ENCODE results near the gene GALNT5.
"Not testable (repeated sequence)": the region's sequence is repeated elsewhere in the genome, so short reads cannot be mapped to it uniquely, and the experiment has no call there.

Gene GALNT5

DNA sequence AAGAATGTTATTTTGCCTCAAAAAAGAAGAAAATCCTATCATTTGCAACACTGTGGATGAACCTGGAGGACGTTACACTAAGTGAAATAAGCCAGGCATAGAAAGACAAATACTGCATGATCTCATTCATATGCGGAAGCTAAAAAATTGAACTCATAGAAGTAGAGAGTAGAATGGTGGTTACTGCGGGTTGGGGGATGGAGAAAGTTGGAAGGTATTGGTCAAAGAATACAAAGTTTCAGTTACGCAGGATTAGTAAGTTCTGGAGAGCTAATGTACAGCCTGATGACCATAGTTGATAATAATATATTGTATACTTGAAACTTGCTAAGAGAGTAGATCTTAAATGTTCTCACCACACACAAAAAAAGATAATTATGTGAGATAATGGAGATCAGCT is 5.0 kb upstream of the GALNT5 start:
- no peak for DNase-seq

DNA sequence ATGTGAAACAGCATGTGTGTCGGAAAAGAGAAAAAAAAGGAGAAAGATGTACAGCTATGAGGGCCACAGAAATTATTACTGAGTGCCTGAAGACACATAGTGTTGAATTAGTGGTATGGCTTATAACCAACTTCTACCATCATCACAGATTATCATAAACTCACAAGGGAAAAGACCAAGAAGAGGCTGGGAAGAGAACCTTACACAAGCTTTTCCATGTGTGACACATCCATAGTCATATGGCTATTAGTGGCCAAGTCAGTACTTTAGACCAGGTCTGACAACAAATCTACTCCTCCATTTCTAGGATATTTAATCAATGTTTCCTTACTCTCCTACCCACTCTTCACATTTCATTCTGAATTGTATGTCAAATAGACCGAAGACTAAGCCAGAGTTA is 3.5 kb upstream of the GALNT5 start:
- no peak for DNase-seq

DNA sequence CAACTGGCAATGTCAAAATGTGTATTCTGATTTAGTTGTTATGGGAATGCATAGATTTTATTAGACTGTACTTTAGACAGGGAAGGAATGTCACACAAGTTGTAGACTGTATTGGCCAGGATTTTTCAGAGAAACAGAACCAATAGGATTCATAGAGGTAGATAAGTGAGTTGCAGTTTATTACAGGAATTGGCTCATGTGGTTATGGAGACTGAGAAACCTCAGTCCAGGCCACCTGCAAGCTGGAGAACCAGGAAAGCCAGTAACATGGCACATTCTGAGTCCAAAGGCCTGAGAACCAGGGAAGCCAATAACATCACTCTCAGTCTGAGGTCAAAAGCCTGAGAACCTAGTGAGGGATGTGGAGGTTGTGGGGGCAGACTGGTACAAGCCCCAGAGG is 1.8 kb upstream of the GALNT5 start:
- DNase-seq: no peak

DNA sequence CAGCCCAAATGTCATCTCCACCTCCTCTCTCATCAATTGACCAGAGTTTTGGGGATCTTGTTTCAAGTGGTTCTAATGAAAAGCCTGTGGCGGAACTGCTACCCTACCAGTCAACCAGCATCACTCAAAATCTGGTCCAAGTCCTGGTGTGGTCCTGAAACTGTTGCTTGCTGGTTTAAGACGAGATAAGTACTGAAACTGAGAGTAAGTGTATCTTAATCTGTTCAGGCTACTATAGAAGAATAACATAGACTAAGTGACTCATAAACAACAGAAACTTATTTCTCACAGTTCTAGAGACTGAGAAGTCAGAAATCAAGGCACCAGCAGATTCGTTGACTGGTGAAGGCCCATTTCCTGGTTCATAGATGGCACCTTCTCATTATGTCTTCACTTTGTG is 879 bp upstream of the GALNT5 start:
- no peak for DNase-seq

DNA sequence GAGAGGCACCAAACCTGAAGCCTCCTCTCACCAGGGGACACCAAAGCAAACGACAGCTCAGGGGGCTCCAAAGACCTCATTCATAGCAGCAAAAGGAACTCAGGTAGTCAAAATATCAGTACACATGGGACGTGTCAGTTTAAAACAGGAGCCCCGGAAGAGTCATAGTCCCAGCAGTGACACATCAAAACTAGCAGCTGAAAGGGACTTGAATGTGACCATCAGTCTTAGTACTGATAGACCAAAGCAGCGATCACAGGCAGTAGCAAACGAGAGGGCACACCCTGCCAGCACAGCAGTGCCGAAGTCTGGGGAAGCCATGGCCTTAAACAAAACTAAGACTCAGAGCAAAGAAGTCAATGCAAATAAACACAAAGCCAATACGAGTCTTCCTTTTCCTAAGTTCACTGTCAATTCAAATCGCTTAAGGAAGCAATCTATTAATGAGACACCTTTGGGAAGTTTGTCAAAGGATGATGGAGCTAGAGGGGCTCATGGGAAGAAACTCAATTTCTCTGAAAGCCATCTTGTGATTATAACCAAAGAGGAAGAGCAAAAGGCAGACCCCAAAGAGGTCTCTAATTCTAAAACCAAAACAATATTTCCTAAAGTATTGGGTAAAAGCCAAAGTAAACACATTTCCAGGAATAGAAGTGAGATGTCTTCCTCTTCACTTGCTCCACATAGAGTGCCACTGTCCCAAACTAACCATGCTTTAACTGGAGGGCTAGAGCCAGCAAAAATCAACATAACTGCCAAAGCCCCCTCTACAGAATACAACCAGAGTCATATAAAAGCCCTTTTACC is 1.2 kb downstream of the GALNT5 start:
- DNase-seq: no peak

DNA sequence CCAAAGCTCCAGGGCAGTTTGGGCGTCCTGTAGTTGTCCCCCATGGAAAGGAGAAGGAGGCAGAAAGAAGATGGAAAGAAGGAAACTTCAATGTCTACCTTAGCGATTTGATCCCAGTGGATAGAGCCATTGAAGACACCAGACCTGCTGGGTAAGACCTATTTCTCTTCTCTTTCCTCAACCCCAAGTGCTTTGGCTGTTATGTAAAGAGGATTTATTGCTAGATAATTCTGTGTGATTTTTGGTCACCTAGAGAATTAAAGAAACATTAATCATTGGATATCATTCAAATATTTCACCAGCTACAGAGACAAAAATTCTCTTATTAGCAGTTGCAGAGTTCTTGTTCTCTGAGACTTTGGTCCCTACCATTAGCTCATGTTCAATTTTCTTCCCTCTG is 1.9 kb downstream of the GALNT5 start:
- no peak for DNase-seq

DNA sequence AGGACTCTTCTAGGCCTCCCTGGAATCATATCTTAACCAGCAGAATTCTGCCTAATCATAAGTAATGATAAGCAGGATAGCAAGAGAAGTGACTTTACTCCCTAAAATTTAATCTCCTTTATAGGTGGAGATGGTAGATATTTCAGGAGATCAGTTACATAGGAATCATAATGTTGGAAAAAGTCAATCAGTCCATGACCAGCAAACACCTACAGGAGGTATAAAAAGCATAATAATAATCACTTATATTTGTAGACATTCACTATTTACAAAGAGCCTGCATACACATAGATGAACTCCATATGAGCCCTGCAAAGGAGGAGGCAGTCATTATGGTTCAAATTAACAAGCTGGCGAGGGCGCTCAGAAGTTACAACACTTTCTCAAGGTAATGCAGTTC is 2.5 kb downstream of the GALNT5 start:
- DNase-seq: no peak

DNA sequence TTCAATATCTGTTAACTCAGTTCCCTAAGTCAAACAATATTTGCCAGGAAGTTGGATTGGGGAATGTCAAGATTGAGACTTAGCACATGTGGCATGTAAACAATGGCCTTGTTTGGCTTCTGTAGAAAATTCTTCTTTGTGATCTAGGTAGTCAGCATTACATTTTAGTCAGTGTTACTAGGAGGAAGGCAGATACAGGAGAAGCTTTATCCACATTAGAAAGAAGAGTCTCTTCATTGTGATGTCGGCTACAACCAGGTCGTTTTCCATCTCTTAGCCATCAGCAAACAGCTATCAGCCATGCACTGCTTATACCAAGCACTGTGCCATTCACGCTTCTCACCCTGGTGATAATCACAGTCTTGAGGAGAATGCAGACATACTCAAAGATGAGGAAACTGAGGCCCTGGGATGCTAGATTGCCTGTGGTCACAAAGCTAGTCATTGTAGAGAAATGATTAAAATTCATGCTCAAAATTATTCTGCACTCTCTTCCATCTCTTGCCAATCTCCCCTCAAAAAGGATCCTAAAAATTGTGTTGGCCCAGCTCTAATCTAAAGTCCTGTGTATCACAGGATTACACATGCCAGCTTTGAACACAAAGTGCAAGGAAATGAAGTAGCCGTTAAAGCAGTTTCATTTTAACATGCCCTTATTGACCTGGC is 3.2 kb downstream of the GALNT5 start:
- no peak for DNase-seq

DNA sequence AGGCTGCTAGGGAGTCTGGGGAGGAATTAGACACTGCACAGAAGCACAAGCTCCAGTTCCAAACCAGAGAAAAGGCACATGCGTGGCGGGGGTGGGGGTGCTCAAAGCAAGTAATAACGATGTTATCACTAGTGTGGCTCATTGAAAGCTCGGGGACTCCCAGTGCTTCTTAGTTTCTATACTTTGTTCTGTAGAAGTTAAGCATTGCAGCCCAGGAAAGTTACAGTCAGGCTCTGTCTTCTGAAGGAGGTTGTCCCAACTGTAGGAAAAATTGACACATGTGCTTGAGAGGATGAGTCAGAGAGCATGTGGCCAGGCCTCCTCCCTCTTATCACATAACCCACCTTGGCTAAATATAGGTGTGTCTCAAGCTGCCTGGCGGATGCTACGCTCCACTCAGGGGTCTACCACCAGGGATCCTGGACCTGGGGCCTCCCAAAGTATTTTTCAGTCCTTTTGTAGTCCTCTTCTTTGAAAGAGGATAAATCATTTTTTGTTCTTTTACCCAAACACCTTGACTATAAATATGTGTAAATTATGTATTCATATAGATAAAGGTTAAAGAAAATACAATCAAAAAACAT is 3.8 kb downstream of the GALNT5 start:
- DNase-seq: no peak

DNA sequence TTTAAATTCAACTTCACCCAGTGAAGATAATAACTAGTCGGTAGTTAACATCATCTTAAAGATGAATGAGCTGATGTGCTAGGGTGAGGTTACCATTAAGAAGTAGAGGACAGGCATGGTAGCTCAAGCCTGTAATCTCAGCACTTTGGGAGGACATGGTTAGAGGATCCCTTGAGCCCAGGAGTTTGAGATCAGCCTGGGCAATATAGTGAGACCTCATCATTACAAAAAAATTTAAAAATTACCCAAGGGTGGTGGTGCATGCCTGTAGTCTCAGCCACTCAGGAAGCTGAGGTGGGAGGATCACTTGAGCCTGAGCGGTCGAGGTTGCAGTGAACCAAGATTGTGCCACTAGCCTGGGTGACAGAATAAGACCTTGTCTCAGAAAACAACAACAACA is 4.7 kb downstream of the GALNT5 start:
- DNase-seq: no peak

DNA sequence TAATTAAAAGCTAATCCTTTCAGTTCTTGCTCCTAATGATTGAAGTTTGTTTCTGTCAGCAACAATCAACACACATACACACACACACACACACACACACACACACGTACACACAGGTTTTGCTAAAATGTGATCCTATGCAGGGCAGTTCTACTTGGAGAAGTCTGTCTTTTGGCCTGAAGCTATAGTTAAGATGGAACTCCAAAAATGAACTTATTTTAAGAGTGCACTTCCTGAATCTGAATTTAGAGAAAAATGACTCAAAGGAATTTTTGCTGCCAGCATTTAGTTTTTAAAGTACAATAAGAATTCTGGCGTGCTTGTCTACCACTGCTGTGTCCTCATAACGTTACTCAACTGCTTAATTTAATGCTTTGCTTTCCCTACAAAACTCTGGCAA is 6.6 kb downstream of the GALNT5 start:
- DNase-seq: no peak

DNA sequence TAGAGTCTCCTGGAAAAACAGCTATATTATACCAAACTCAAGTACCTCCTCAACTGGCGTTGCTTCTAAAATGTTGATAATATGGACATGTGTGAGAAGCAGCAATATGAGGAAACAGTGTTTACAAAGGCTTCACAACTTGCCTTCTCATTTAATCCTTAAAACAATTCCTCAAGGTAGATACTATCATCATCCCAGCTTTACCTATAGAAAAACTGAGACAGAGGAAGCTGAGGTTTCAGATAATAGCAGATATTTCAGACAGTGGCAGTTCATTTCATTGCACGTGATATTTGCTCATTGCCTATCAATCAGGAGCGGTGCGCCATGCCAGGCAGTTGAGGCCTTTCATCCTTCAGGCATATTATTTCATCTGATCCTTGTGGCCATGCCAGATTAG is 8.3 kb downstream of the GALNT5 start:
- no peak for DNase-seq

DNA sequence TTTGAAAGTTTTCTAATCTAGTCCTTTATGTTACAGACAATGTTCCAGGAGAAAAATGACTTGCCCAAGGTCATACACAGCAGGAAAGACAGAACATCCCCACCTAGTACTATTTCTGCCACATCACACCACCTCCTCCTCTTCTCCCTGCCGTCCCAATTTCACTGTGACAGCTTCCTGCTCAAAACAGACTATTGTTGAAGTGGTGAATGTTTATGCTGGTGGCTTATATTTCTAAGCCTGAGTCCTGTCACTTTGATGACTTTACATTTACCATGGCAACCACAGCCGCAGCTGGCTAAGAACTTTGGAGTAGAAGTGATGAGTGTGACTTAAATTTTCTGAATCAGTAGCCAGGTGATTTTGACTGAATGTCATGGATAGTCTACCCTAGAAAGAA is 10.0 kb downstream of the GALNT5 start:
- DNase-seq: no peak

DNA sequence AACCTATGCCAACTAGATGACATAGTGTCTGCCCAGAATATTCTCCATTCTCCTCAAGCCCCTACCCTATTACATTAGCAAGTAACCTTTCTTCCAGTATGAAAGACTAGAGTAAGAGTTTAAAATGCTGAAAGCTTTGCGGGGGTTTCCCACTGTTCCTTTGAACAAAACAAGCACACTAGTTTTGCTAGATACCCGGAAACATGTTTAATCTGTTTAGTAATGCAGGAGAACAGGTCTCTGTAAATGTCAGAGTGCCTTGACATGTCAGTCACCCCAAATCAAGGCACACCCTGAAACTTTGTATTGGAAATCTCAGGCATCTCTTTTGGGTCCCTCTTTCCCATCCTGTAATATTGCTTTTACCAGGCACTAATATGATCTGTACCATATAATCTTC is 11.6 kb downstream of the GALNT5 start:
- no peak for DNase-seq

DNA sequence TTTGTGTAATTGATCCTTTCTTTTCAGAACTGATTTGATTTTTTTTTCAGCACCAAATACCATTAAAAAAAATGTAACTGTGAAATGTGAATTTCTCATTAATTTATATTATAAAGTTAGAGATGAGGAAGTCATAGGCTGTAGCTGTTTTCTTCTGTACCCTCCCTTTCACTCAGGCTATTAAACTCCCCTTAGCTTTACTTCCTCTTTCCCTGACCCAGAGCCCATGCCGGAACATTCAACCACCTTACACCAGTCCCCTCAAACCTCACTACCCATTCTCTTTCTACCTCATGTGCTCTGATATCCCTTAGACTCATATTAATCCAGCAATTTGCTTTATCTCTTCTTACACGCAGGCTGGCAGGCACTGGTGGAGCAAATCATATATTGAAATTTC is 12.4 kb downstream of the GALNT5 start:
- no peak for DNase-seq

DNA sequence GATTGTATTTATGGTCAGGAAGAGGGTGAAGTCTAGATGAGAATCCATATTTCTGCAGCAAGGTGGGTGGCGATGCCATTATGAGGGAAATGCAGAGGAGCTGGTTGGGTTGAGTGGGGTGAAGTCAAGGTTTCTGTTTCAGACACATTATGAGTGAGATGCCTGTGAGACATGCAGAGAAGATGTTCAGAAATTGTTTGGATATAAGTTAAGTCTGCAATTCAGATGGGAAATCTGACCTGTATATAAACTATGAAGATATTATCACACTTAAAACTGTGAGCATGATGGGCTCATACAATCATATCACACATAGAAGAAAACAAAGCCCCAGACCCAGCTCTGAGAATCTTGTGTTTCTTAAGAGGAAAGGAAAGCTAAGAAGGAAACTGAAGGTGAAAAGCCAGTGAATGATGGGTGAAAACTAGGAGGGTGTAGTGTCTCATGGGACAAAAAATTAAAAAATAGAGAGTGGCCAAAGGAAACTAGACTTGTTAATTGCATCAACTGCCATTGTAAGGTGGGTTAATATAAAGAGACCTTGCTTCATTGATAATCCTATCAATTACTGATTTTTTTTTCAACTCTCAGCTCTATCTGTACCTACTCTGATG is 14.2 kb downstream of the GALNT5 start:
- no peak for DNase-seq

DNA sequence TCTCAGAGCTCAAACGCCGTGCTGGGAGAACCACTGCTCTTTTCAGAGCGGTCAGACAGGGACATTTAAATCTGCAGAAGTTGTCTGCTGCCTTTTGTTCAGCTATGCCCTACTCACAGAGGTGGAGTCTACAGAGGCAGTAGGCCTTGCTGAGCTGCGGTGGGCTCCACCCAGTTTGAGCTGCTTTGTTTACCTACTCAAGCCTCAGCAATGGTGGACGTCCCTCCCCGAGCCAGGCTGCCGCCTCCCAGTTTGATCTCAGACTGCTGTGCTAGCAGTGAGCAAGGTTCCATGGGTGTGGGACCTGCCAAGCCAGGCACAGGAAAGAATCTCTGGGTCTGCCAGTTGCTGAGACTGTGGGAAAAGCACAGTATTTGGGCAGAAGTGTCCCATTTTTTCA is 21.8 kb downstream of the GALNT5 start:
- DNase-seq: not testable (repeated sequence)

DNA sequence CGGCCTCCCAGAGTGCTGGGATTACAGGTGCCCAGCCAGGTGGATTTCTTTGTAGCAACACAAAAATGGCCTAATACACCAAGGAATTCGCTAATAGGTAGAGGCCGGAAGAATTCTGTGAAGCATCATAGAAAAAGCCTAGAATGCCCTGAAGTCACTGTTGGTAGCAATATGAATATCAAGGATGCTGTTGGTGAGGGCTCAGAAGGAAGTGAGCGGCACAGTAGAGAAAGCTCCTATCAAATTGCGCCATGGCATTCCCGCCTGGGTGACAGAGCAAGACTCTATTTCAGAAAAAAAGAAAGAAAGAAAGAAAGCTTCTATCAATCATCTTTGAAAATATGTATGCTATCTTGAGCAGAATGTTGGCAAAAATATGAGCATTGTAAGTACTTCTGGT is 23.8 kb downstream of the GALNT5 start:
- DNase-seq: no peak

DNA sequence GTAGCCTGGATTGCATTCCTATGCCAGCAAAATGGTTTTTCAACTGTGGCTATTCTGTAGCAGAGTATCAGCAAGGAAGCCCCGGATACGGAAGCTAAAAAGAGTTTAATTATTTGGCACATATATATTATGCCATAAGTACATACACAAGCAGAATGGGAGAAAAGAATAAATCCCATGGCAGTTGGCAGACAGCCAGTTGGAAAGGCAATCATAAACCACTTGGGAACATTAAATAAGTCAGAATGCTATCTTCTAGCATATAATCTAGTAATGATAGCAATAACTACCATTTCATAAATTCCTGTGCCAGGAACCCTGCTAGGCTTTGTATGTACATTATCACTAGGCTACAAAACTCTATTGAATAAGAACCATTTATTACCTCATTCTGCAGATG is 26.0 kb downstream of the GALNT5 start:
- no peak for DNase-seq

DNA sequence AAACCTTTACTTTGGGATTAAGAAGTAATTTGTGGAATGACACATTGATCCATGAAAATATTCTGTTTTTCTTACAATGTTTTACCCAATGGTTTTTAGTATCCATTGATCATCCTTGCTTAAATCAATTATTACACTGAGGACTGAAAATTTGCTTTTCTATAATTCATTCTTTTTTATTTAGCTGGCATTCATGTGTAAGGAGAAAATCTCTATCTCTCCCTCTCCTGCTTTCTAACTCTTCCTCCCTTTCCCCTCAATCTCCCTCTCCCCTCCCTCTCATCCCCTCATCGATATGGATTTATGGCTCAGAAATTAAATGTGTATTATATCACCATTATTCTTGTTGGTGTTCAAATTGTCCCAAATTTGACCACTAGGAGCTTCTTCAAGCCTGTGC is 29.7 kb downstream of the GALNT5 start:
- no peak for DNase-seq

DNA sequence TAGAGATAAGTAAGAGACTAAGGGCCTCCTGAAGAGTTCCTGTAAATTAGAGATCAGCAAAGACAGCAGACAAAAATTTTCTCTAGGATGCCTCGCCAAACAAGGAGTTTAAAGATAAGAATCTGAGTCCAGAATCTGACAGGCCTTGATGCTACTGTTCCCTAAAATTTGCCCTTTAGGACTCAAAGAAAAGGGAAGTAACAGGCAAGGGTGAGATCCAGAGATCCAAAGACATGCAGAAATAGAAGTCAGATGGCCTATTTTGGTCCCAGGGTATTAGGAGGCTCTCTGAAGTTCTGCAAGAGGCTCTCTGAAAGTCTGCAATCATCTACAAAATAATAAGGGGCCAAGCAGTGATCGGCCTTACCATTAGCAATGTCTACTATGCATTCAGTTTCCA is 33.0 kb downstream of the GALNT5 start:
- DNase-seq: no peak

DNA sequence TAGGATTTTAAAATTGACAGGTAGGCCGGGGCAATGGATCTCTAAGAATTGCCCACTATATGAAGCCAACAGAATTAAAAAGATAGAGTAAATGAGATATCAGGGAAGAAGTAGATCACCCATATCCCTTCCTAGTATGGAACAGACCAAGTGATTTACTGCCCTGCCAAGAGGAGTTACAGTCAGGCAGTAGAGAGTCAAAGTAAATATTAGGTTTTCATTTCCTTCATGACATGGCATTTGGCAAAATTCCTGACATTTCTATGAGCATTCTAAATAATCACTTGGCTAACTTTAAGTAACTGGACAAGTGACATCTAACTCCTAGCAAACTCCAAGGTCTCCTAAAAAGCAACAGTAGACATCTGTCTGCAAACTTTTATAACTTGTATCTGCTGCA is 33.5 kb downstream of the GALNT5 start:
- no peak for DNase-seq

DNA sequence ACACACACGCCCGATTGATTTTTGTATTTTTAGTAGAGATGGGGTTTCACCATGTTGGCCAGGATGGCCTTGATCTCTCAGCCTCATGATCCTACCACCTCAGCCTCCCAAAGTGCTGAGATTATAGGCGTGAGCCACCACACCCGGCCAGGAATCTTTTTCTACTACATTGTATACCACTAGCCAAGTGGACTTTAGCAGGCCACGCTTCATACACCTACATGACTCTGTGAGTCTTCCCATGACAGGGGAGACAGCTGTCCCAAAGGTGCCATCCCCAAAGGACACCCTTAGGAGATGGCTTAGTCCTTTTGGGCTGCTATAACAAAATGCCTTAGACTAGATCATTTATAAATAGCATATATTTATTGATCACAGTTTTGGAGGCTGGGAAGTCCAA is 35.3 kb downstream of the GALNT5 start:
- DNase-seq: no peak

DNA sequence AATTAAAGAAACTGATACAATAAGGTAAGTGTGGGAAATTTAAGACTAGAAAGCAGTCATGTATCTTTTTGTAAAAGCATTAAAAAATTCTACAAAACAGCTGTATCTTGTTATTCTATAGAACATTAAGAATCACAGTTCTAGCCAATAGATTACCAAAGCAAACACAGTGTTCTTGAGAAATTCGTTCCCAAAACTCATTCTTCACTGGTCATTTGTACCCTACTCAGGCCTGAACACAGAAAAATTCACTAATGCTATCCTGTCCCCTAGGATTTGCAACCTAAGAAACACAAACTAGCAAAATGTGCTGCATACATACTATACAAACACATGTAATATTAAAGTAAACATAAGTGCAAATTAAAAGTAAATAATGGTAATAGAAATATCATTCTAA is 39.0 kb downstream of the GALNT5 start:
- no peak for DNase-seq

Measured in T1000 (cell line).